ENCODE measurements around the gene KRTAP12-4.

The KRTAP12-4 gene

GRCh38 chr21:44654576-44655175 is at the start of gene KRTAP12-4:
KRTAP12-4 (minus strand) TSS chr21:44654659; CDS start chr21:44654614, 45 bp downstream.
- no peak within 1 kb of the TSS for H3K4me3 ChIP-seq (ENCODE audit: low read depth, low read length)
- DNase-seq (ENCODE audit: low read depth): no peak
- no peak for TF ChIP-seq CTCF (IDR thresholded peaks at IDR 0.05; ENCODE audit: insufficient read depth, low read depth, low read length, missing control alignments)

GRCh38 chr21:44703731-44704635 is 49.5 kb upstream of the KRTAP12-4 start:
- no peak for TF ChIP-seq CTCF (IDR thresholded peaks at IDR 0.05; ENCODE audit: insufficient read depth, low read depth, low read length, missing control alignments)
- DNase-seq (ENCODE audit: low read depth): no peak
- no peak overlapping the region for H3K4me3 ChIP-seq (ENCODE audit: low read depth, low read length)

- H3K4me3 ChIP-seq (ENCODE audit: low read depth, low read length): no peak overlapping the region
- no peak for TF ChIP-seq CTCF (IDR thresholded peaks at IDR 0.05; ENCODE audit: insufficient read depth, low read depth, low read length, missing control alignments)
- DNase-seq (ENCODE audit: low read depth): no peak
These were observed 48.7 kb upstream of the KRTAP12-4 start for GRCh38 chr21:44702973-44703730.

- TF ChIP-seq CTCF (IDR thresholded peaks at IDR 0.05; ENCODE audit: insufficient read depth, low read depth, low read length, missing control alignments): no peak
- DNase-seq (ENCODE audit: low read depth): no peak
- H3K4me3 ChIP-seq (ENCODE audit: low read depth, low read length): no peak overlapping the region
These were observed 47.9 kb upstream of the KRTAP12-4 start for GRCh38 chr21:44702111-44702972.

GRCh38 chr21:44701541-44701940 is 47.1 kb upstream of the KRTAP12-4 start:
- DNase-seq (ENCODE audit: low read depth): no peak
- TF ChIP-seq CTCF (IDR thresholded peaks at IDR 0.05; ENCODE audit: insufficient read depth, low read depth, low read length, missing control alignments): no peak
- H3K4me3 ChIP-seq (ENCODE audit: low read depth, low read length): no peak overlapping the region

GRCh38 chr21:44701023-44701400 is 46.6 kb upstream of the KRTAP12-4 start:
- TF ChIP-seq CTCF (IDR thresholded peaks at IDR 0.05; ENCODE audit: insufficient read depth, low read depth, low read length, missing control alignments): no peak
- no peak overlapping the region for H3K4me3 ChIP-seq (ENCODE audit: low read depth, low read length)
- DNase-seq (ENCODE audit: low read depth): no peak
